Prostate gland (tissue), 2 donors: ENCODE results near the gene GPR84.

ENCODE experiments used
- CTCF ChIP-seq, 4 experiments: fragments of 200-600 bp in 2 of 4; fragments of 450-650 bp in 2 of 4; sonication (generic) in 2 of 4; IDR thresholded peaks; 1 replicate in 3 of 4; 2 replicates in 1 of 4; pipeline ENCODE4 v1.5.1; 2016 to 2019; ENCODE audit warnings: antibody characterized with exemption in 4 of 4, mild to moderate bottlenecking in 2 of 4, moderate library complexity in 2 of 4
- POLR2AphosphoS5 ChIP-seq: sonication (generic); formaldehyde crosslinking; IDR thresholded peaks from one replicate; pipeline ENCODE4 v1.6.1; 2017; ENCODE audit warnings: antibody characterized with exemption

- TF ChIP-seq CTCF (IDR thresholded peaks at IDR 0.05) (no peak), POLR2AphosphoS5 (no peak)
These were observed 43.1 kb upstream of the GPR84 start for GRCh38 chr12:54407183-54407905.
